ENCODE data around the gene LAMA3. TPM values are rescaled to one million over a fixed set of nuclear protein-coding genes. Genes with fewer than 3 reads are reported as not detected.

The LAMA3 gene
- total RNA-seq, 1 donor from 2014 or later, result 1.9 TPM

GRCh38 chr18:23853448-23854195, 164.4 kb downstream of the LAMA3 start:
- Mint-ChIP-seq H3K27me3 (ENCODE audit: low read depth) (no peaks in the 10 kb centered on the region), H3K4me3 (ENCODE audit: unreplicated experiment) (no peak overlapping the region), H3K36me3 (ENCODE audit: low read depth) (peaks cover 2% of the 10 kb centered on the region), H3K27ac (ENCODE audit: unreplicated experiment) (no peak overlapping the region), H3K4me1 (ENCODE audit: low read depth) (peaks cover 22% of the 10 kb centered on the region), H3K9me3 (ENCODE audit: low read depth) (peaks cover 2% of the 10 kb centered on the region)
- DNase-seq (ENCODE audit: low spot score), result no peak
- no peak for TF ChIP-seq CTCF (IDR thresholded peaks at IDR 0.05)

GRCh38 chr18:23855721-23856120, 166.5 kb downstream of the LAMA3 start:
- no peak for DNase-seq (ENCODE audit: low spot score)
- Mint-ChIP-seq H3K9me3 (ENCODE audit: low read depth) (peaks cover 2% of the 10 kb centered on the region), H3K36me3 (ENCODE audit: low read depth) (peaks cover 2% of the 10 kb centered on the region), H3K4me3 (ENCODE audit: unreplicated experiment) (no peak overlapping the region), H3K4me1 (ENCODE audit: low read depth) (peaks cover 24% of the 10 kb centered on the region), H3K27me3 (ENCODE audit: low read depth) (no peaks in the 10 kb centered on the region), H3K27ac (ENCODE audit: unreplicated experiment) (no peak overlapping the region)
- TF ChIP-seq CTCF (IDR thresholded peaks at IDR 0.05), result no peak

GRCh38 chr18:23856466-23857163, 167.4 kb downstream of the LAMA3 start:
- peaks cover 2% of the 10 kb centered on the region for H3K9me3 Mint-ChIP-seq (ENCODE audit: low read depth)
- no peak overlapping the region for H3K4me3 Mint-ChIP-seq (ENCODE audit: unreplicated experiment)
- H3K27me3 Mint-ChIP-seq (ENCODE audit: low read depth), result no peaks in the 10 kb centered on the region
- no peak for TF ChIP-seq CTCF (IDR thresholded peaks at IDR 0.05)
- no peak for DNase-seq (ENCODE audit: low spot score)
- H3K36me3 Mint-ChIP-seq (ENCODE audit: low read depth), result peaks cover 2% of the 10 kb centered on the region
- peaks cover 32% of the 10 kb centered on the region for H3K4me1 Mint-ChIP-seq (ENCODE audit: low read depth)
- no peak overlapping the region for H3K27ac Mint-ChIP-seq (ENCODE audit: unreplicated experiment)

GRCh38 chr18:23857164-23857552, 167.9 kb downstream of the LAMA3 start:
- H3K27me3 Mint-ChIP-seq (ENCODE audit: low read depth), result no peaks in the 10 kb centered on the region
- peaks cover 2% of the 10 kb centered on the region for H3K9me3 Mint-ChIP-seq (ENCODE audit: low read depth)
- H3K4me1 Mint-ChIP-seq (ENCODE audit: low read depth), result peaks cover 38% of the 10 kb centered on the region
- no peak overlapping the region for H3K27ac Mint-ChIP-seq (ENCODE audit: unreplicated experiment)
- H3K36me3 Mint-ChIP-seq (ENCODE audit: low read depth), result peaks cover 2% of the 10 kb centered on the region
- DNase-seq (ENCODE audit: low spot score), result no peak
- TF ChIP-seq CTCF (IDR thresholded peaks at IDR 0.05), result no peak
- H3K4me3 Mint-ChIP-seq (ENCODE audit: unreplicated experiment), result no peak overlapping the region

- H3K9me3 Mint-ChIP-seq (ENCODE audit: low read depth), result peaks cover 1% of the 10 kb centered on the region
- peak overlapping the region; percentile 55 for H3K27ac Mint-ChIP-seq (ENCODE audit: unreplicated experiment)
- peaks cover 43% of the 10 kb centered on the region for H3K4me1 Mint-ChIP-seq (ENCODE audit: low read depth)
- no peak for DNase-seq (ENCODE audit: low spot score)
- H3K27me3 Mint-ChIP-seq (ENCODE audit: low read depth), result no peaks in the 10 kb centered on the region
- no peaks in the 10 kb centered on the region for H3K36me3 Mint-ChIP-seq (ENCODE audit: low read depth)
- TF ChIP-seq CTCF (IDR thresholded peaks at IDR 0.05), result no peak
- no peak overlapping the region for H3K4me3 Mint-ChIP-seq (ENCODE audit: unreplicated experiment)
These were observed 168.5 kb downstream of the LAMA3 start for GRCh38 chr18:23857756-23858155.

Data from chondrocyte (in vitro differentiated cells).